SU-DHL-6 (cell line): ENCODE data around the gene CCDC183.

Experiments
- H2AFZ ChIP-seq: fragments of 200-600 bp; sonication (generic); 2 replicates; pipeline ENCODE4 v1.6.1; 2014; ENCODE audit warnings: low read depth, mild to moderate bottlenecking, moderate library complexity, mixed read lengths, antibody characterized with exemption, low read length; ENCODE audit not compliant: severe bottlenecking
- H3F3A ChIP-seq: fragments of 200-600 bp; shearing (Covaris generic); 2 replicates; pipeline ENCODE4 v1.6.0; 2016; ENCODE audit warnings: antibody characterized with exemption, mild to moderate bottlenecking; ENCODE audit not compliant: insufficient read depth
- H3K27ac ChIP-seq: fragments of 200-600 bp; sonication (generic); 2 replicates; pipeline ENCODE4 v1.5.1; 2016; ENCODE audit warnings: low read depth, mild to moderate bottlenecking, low read length, moderate library complexity, mixed read lengths
- H3K27me3 ChIP-seq: fragments of 200-600 bp; sonication (generic), shearing (Covaris generic); 2 replicates; pipeline ENCODE4 v1.6.0; 2014; ENCODE audit warnings: mild to moderate bottlenecking, low read length
- H3K36me3 ChIP-seq: fragments of 200-600 bp; sonication (generic); 2 replicates; pipeline ENCODE4 v1.6.1; 2014; ENCODE audit warnings: mild to moderate bottlenecking, low read length, mixed read lengths
- H3K4me2 ChIP-seq: fragments of 300-600, 200-600 bp; shearing (Covaris generic), sonication (generic); 2 replicates; pipeline ENCODE4 v1.6.0; 2014; ENCODE audit warnings: low read length, low read depth, mild to moderate bottlenecking; ENCODE audit not compliant: poor library complexity, severe bottlenecking
- H3K4me3 ChIP-seq: fragments of 200-600 bp; sonication (generic); 2 replicates; pipeline ENCODE4 v1.5.1; 2014; ENCODE audit warnings: antibody characterized with exemption, low read length, mild to moderate bottlenecking, mixed read lengths; ENCODE audit not compliant: insufficient read depth, poor library complexity, severe bottlenecking
- H3K79me2 ChIP-seq: fragments of 200-600 bp; sonication (generic); 2 replicates; pipeline ENCODE4 v1.6.1; 2014; ENCODE audit warnings: mild to moderate bottlenecking, low read length, moderate library complexity; ENCODE audit not compliant: insufficient read depth
- H3K9ac ChIP-seq: fragments of 200-600 bp; sonication (generic); 2 replicates; pipeline ENCODE4 v1.7.0; 2014; ENCODE audit warnings: mild to moderate bottlenecking, low read length
- H3K9me2 ChIP-seq: fragments of 200-600 bp; sonication (generic); replicated peaks from 2 replicates; pipeline ENCODE4 v1.6.1; 2014; ENCODE audit warnings: low read length; ENCODE audit not compliant: insufficient read depth
- H3K9me3 ChIP-seq: fragments of 200-600 bp; sonication (generic); 2 replicates; pipeline ENCODE4 v1.6.1; 2014; ENCODE audit warnings: low read length, mixed read lengths; ENCODE audit not compliant: insufficient read depth
- H4K20me1 ChIP-seq: fragments of 200-600 bp; sonication (generic); 2 replicates; pipeline ENCODE4 v1.6.1; 2014; ENCODE audit warnings: low read depth, mild to moderate bottlenecking, antibody characterized with exemption, low read length, moderate library complexity, mixed read lengths
- EZH2phosphoT487 ChIP-seq: fragments of 200-600 bp; sonication (generic), shearing (Covaris generic); conservative IDR thresholded peaks from 2 replicates; pipeline ENCODE4 v1.6.1; 2018; ENCODE audit warnings: mild to moderate bottlenecking, antibody characterized with exemption, low read length, moderate library complexity, mixed read lengths
- TF ChIP-seq, protein P1 (sequence below): fragments of 200-600 bp; sonication (generic); IDR thresholded peaks from one replicate; pipeline ENCODE4 v1.5.1; 2017; ENCODE audit warnings: antibody characterized with exemption, mild to moderate bottlenecking, low read length, moderate library complexity; ENCODE audit not compliant: insufficient read depth, poor library complexity, severe bottlenecking

CCDC183 gene

DNA sequence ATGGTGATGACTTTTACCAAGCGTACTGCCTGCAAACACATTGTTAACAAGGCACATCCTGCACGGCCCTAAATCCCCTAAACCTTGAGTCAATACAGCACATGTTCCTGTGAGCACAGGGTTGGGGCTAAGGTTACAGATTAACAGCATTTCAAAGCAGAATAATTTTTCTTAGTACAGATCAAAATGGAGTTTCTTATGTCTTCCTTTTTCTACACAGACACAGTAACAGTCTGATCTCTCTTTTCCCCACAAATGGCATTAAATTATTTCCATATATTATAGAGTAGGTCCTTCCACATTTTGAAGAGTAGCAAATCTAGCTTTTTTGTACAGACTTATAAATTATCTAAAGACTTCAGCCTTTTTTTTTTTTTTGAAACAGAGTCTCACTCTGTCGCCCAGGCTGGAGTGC, 6.6 kb upstream of the CCDC183 start:
- Histone ChIP-seq H3K27ac (no peak overlapping the region), H3K27me3 (no peaks in the 10 kb centered on the region), H4K20me1 (no peaks in the 10 kb centered on the region), H2AFZ (no peak overlapping the region), H3K9me2 (no peaks in the 10 kb centered on the region), H3K9ac (no peak overlapping the region), H3F3A (peaks cover 6% of the 10 kb centered on the region; the same call in 1 of the 2 replicates), H3K36me3 (no peaks in the 10 kb centered on the region), H3K9me3 (no peaks in the 10 kb centered on the region), H3K4me3 (no peak overlapping the region), H3K4me2 (no peak overlapping the region), H3K79me2 (no peaks in the 10 kb centered on the region)
- TF ChIP-seq EZH2phosphoT487, result no peak
- TF ChIP-seq, protein P1, sequence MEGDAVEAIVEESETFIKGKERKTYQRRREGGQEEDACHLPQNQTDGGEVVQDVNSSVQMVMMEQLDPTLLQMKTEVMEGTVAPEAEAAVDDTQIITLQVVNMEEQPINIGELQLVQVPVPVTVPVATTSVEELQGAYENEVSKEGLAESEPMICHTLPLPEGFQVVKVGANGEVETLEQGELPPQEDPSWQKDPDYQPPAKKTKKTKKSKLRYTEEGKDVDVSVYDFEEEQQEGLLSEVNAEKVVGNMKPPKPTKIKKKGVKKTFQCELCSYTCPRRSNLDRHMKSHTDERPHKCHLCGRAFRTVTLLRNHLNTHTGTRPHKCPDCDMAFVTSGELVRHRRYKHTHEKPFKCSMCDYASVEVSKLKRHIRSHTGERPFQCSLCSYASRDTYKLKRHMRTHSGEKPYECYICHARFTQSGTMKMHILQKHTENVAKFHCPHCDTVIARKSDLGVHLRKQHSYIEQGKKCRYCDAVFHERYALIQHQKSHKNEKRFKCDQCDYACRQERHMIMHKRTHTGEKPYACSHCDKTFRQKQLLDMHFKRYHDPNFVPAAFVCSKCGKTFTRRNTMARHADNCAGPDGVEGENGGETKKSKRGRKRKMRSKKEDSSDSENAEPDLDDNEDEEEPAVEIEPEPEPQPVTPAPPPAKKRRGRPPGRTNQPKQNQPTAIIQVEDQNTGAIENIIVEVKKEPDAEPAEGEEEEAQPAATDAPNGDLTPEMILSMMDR, result no peak

DNA sequence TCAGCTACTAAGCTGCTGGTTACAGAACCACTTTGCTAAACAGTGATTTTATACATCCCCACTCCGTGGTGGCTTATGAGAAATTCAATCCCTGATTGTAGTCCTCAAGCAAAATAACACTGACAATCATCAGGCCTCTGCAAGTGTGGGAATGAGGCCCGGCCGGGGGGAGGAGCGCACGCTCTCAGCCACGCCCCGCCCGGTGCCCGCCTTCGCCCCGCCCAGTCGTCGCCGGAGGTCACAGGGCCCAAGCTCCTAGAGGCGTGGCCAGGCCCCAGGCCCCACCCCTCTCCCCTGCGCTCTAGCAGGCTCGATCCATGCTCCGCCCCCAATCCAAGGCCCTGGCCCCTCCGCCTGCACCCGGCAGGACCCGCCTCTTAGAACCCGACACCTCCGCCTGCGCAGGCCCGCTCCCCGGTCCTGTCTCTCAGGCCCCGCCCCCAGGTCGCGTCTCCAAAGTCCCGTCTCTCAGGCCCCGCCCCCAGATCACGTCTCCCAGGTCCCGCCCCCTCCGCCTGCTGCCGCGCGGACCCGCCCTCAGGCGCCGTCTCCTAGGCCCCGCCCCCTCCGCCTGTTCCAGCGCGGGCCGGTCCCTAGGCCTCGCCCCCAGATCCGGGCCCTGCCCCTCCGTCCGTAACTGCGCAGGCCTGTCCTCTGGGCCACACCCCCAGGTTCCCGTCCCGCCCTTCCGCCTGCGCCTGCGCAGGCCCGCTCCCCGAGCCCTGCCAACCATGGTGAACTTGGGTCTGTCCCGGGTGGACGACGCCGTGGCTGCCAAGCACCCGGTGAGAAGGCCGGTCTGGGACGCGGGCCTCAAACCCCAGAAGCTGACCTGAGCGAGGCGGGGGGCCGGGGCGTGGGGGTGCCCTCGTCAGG, 5.3 kb upstream of the CCDC183 start, which contains the start of gene TMEM141:
TSS of gene TMEM141 (plus strand) at position 705 of the 876 bp plus-strand sequence. CDS start at position 732, 27 bp downstream.
- no peaks in the 10 kb centered on the region for H3K9me3 ChIP-seq
- H3K4me3 ChIP-seq, result peak within 1 kb of the TSS; percentile 61
- no peaks in the 10 kb centered on the region for H3K36me3 ChIP-seq
- no peaks in the 10 kb centered on the region for H4K20me1 ChIP-seq
- peaks cover 6% of the 10 kb centered on the region; the same call in 1 of the 2 replicates for H3F3A ChIP-seq
- no peaks in the 10 kb centered on the region for H3K79me2 ChIP-seq
- H3K4me2 ChIP-seq, result peak within 1 kb of the TSS; percentile 66
- peak within 1 kb of the TSS; percentile 69 for H3K9ac ChIP-seq
- peak within 1 kb of the TSS; percentile 42 for H3K27ac ChIP-seq
- TF ChIP-seq EZH2phosphoT487, result no peak
- TF ChIP-seq, protein P1, result no peak
- no peaks in the 10 kb centered on the region for H3K9me2 ChIP-seq
- H2AFZ ChIP-seq, result peak within 1 kb of the TSS; percentile 69
- H3K27me3 ChIP-seq, result no peaks in the 10 kb centered on the region

DNA sequence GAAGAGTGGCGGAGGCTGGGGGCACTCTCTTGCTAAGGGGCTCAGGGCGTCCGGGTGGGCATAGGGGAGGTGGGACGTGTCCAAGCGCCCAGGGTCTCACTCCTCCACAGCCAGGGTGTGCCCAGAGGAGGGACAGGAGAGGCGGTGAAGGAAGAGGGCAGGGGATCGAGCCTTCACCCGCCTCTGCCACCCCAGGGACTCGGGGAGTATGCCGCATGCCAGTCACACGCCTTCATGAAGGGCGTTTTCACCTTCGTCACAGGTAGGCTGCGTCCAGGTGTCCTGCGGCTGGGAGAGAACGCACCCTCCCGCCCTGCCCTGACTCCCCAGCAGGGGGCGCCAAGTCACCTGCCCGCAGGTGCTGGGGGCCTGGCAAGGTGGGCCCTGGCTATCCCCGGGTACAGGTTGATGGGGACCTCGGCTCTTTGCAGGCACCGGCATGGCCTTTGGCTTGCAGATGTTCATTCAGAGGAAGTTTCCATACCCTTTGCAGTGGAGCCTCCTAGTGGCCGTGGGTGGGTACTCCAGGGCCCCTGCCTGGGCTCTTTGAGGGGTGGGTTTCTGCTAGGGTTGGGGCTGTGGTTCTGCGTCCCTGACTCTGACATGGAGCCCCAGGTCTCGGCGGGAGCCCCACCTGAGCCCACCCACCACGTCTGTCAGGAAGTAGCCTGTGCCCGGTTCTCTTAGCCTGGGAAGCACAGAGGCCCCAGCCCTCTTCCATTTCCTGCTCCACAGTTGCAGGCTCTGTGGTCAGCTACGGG, 4.4 kb upstream of the CCDC183 start:
- Histone ChIP-seq H3K4me2 (peak overlapping the region; percentile 65), H3K4me3 (peak overlapping the region; percentile 61)

More for the DNA sequence above, 4.4 kb upstream of the CCDC183 start:
- H3F3A ChIP-seq, result peaks cover 6% of the 10 kb centered on the region; the same call in 1 of the 2 replicates
- no peaks in the 10 kb centered on the region for H3K79me2 ChIP-seq
- no peaks in the 10 kb centered on the region for H3K27me3 ChIP-seq
- H3K9me3 ChIP-seq, result no peaks in the 10 kb centered on the region
- H3K9ac ChIP-seq, result peak overlapping the region; percentile 69
- peak overlapping the region; percentile 69 for H2AFZ ChIP-seq
- H3K27ac ChIP-seq, result peak overlapping the region; percentile 42
- no peaks in the 10 kb centered on the region for H3K36me3 ChIP-seq
- no peak for TF ChIP-seq EZH2phosphoT487
- TF ChIP-seq, protein P1, result peak; percentile 100
- H4K20me1 ChIP-seq, result no peaks in the 10 kb centered on the region
- no peaks in the 10 kb centered on the region for H3K9me2 ChIP-seq
